Activated naive CD8-positive, alpha-beta T cell treated with anti-CD3 and anti-CD28 coated beads, Interleukin-2, amount 50 U/mL, for 24 hours (primary cell): Measurements from ENCODE around the gene HTT-AS.
"Not testable (repeated sequence)": the region's sequence is repeated elsewhere in the genome, so short reads cannot be mapped to it uniquely, and the experiment has no call there.

Source experiments
- ATAC-seq: fragments of 150-1000 bp; cut with Tn5 transposase; one replicate; pipeline ENCODE4 v1.10.0; 2021
- DNase-seq: peaks from one replicate; pipeline ENCODE4 v3.0.0; 2021
- H3K27ac Mint-ChIP-seq: one replicate; pipeline ENCODE4 v1.8.0; 2021; ENCODE audit warnings: mild to moderate bottlenecking, mixed read lengths
- H3K27me3 Mint-ChIP-seq: one replicate; pipeline ENCODE4 v1.8.0; 2021; ENCODE audit warnings: mixed read lengths
- H3K36me3 Mint-ChIP-seq: one replicate; pipeline ENCODE4 v1.8.0; 2021; ENCODE audit warnings: low read depth, mixed read lengths
- H3K4me1 Mint-ChIP-seq: one replicate; pipeline ENCODE4 v1.8.0; 2021; ENCODE audit warnings: mixed read lengths
- H3K4me3 Mint-ChIP-seq: one replicate; pipeline ENCODE4 v1.8.0; 2021; ENCODE audit warnings: mild to moderate bottlenecking, moderate library complexity, mixed read lengths
- H3K9me3 Mint-ChIP-seq: one replicate; pipeline ENCODE4 v1.8.0; 2021; ENCODE audit warnings: mixed read lengths

HTT-AS gene

DNA sequence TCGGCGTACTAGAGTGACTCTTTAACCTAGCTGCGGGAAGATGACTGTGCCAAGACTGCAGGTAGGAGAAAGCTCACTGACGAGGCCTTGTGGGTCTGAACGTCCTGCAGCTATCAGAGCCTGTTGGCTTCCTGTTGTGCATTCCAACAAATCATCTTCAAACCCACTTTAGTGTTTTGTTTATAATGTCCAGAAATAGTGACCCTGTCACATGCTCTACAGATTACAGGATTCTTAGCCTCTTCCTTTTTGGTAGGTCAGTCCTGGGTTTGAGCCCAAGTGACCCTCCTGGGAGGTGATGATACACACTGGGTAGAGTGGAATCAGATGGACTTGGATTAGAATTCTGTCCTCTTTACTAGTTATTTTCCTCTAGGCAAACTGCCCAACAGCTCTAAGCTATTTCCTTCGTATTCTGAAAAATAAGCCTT is 33.4 kb upstream of the HTT-AS start:
- Mint-ChIP-seq H3K9me3 (no peaks in the 10 kb centered on the region), H3K27ac (no peak overlapping the region), H3K36me3 (peaks cover 35% of the 10 kb centered on the region), H3K27me3 (no peaks in the 10 kb centered on the region), H3K4me3 (no peak overlapping the region), H3K4me1 (peaks cover 13% of the 10 kb centered on the region)
- ATAC-seq (no peak), DNase-seq (no peak)

DNA sequence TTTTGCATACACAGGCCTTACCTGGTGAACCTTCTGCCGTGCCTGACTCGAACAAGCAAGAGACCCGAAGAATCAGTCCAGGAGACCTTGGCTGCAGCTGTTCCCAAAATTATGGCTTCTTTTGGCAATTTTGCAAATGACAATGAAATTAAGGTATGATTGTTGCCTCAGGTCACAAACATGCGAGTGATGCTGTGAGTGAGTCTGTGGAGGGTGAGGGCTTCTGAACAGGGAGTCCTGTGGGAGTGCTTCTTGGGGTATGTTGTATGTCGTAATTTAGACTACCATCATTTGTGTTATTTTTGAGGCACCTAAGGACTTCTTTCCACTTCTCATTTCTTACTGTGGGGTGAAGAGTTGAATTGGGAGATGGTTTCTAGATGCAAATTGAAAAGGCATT is 32.9 kb upstream of the HTT-AS start:
- peaks cover 34% of the 10 kb centered on the region for H3K36me3 Mint-ChIP-seq

DNA sequence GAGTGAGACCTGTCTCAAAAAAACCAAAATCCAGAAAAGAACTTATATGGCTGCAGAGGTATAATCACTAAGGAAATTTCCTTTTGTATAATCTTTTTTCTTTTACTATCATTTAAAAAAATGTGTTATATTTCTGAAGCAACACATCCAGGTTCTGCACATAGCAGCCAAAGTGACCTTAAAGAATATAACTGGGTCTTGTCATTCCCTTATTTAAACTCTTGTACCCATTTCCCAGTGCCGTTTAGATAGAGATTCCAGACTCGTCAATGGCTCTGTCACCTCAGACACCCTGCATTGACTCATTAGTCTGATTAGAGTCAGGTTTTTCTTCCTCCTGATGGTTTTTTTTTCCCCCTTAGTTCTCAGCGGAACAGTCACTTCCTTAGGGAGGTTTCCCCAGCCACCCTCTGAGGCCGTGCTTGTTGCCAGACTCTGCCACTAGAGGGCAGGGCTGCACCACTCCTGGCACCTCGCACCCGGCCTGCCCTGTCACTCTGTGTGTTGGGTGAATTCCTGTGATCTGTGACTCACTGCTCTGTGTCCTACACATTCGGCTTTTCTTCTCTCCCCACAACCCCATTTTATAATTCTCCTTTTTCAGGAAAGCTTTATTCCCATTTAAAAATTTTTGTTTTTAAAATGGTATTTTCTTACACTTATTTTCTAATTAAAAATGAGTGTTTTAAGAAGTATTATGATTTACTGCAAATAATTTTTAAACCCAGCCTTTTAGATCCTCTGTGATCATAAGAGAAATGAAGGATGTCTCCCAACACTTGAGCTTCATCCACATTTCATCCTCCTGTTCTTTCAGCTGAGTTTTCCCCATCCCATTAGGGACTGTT is 32.2 kb upstream of the HTT-AS start:
- Mint-ChIP-seq H3K9me3 (no peaks in the 10 kb centered on the region), H3K27ac (peak overlapping the region; percentile 37), H3K4me1 (peaks cover 13% of the 10 kb centered on the region), H3K27me3 (no peaks in the 10 kb centered on the region), H3K4me3 (no peak overlapping the region), H3K36me3 (peaks cover 31% of the 10 kb centered on the region)
- ATAC-seq (peak; percentile 100), DNase-seq (peak; percentile 93)

More for the DNA sequence above, 32.9 kb upstream of the HTT-AS start:
- H3K4me1 Mint-ChIP-seq = peaks cover 13% of the 10 kb centered on the region
- H3K27me3 Mint-ChIP-seq = no peaks in the 10 kb centered on the region
- H3K9me3 Mint-ChIP-seq = no peaks in the 10 kb centered on the region
- no peak overlapping the region for H3K27ac Mint-ChIP-seq
- DNase-seq = no peak
- ATAC-seq = no peak
- no peak overlapping the region for H3K4me3 Mint-ChIP-seq

DNA sequence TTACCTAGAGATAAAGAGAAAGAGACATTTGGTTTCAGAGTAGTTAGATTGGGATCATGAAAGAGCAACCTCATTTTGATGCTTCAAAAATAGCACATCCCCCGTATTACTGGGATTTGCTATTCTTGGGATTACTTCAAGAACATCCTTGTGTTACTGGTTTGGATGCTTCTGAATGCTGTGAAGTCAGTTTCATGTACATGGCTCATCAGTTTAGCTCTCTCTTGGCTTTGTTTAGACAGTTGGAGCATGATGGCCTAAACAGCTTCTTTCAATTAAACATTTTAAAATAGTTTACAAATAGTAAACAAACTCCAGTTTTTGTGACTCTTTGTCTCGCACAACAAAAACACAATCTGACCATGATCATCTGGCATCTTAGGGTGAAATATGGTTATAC is 24.0 kb upstream of the HTT-AS start:
- Mint-ChIP-seq H3K9me3 (no peaks in the 10 kb centered on the region), H3K27me3 (no peaks in the 10 kb centered on the region), H3K4me1 (no peaks in the 10 kb centered on the region), H3K4me3 (no peak overlapping the region), H3K36me3 (peaks cover 17% of the 10 kb centered on the region), H3K27ac (no peak overlapping the region)
- no peak for DNase-seq
- ATAC-seq = no peak

DNA sequence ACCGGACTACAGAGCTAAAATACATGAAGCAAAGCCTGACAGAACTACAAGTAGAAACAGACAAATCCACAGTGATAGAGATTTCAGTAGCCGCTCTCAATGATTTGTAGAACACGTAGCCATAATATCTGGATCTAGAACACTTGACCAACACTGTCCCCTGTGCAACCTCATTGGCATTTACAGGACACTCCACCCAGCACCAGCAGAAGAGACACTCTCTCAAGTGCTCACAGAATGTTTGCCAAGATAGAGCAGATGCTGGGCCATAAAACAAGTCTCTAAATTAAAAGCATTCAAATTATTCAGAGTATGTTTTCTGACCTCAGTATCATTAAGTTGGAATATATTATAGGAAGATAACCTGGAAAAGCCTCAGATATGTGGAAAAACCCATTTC is 21.9 kb upstream of the HTT-AS start:
- Mint-ChIP-seq H3K4me3 (no peak overlapping the region), H3K27ac (no peak overlapping the region), H3K9me3 (no peaks in the 10 kb centered on the region), H3K36me3 (peaks cover 26% of the 10 kb centered on the region), H3K4me1 (peaks cover 4% of the 10 kb centered on the region), H3K27me3 (no peaks in the 10 kb centered on the region)
- no peak for DNase-seq
- ATAC-seq = no peak

DNA sequence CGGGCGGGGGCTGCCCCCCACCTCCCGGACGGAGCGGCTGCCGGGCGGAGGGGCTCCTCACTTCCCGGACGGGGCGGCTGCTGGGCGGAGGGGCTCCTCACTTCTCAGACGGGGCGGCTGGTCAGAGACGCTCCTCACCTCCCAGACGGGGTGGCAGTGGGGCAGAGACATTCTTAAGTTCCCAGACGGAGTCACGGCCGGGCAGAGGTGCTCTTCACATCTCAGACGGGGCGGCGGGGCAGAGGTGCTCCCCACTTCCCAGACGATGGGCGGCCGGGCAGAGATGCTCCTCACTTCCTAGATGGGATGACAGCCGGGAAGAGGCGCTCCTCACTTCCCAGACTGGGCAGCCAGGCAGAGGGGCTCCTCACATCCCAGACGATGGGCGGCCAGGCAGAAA is 20.4 kb upstream of the HTT-AS start:
- H3K4me3 Mint-ChIP-seq, H3K27me3 Mint-ChIP-seq, H3K4me1 Mint-ChIP-seq, H3K9me3 Mint-ChIP-seq, DNase-seq, ATAC-seq, H3K27ac Mint-ChIP-seq: not testable (repeated sequence)
- peaks cover 27% of the 10 kb centered on the region for H3K36me3 Mint-ChIP-seq

DNA sequence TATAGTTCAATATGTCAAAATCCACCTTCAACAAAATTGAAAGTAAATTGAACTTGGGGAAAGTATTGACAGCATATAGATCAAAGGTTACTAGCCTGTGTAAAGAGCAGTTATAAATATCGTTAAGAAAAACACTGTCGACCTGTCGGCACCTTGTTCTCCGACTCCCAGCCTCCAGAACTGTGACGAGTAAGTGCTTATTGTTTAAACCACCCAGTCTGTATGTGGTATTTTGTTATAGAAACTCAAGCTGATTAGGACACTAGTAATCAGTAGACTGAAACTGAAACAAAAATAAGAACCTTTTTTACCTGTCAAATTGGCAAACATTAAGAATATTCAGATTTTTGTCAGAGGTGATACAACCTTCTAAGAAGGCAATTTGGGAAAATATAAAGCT is 17.1 kb upstream of the HTT-AS start:
- Mint-ChIP-seq H3K4me3 (no peak overlapping the region), H3K27me3 (no peaks in the 10 kb centered on the region), H3K36me3 (peaks cover 31% of the 10 kb centered on the region), H3K27ac (no peak overlapping the region), H3K4me1 (peaks cover 12% of the 10 kb centered on the region), H3K9me3 (no peaks in the 10 kb centered on the region)
- no peak for DNase-seq
- ATAC-seq = no peak

DNA sequence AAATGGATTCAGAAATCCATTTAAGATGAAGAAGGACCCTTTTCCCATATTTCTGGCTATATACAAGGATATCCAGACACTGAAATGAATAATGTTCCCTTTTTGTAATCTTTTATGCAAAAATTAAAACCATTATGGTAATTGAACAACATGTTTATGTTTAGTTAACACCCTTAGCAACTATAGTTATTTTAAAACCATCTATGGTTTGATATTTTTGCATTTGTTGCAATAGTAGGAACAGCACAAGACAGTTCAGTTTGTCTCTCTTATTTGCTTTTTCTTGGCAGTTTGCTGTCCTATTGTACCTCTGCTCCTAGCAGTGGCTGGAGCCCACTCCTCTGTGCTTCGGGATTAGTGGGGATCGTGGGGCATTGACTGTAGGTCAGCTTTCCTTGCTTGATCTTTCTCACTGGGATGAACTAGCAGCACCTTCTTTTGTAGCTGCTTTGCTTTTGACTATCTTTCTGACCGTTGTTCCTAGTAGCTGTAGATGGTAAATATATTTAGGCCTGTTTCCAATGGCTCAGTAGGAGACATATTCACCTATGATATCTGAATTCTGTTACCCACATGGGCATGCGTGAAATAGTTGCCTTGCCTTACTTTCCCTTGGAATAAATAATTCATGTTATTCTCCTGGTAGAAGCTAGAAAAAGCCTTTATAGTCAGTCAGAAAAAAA is 12.9 kb upstream of the HTT-AS start:
- no peaks in the 10 kb centered on the region for H3K9me3 Mint-ChIP-seq
- no peaks in the 10 kb centered on the region for H3K27me3 Mint-ChIP-seq
- ATAC-seq = no peak
- H3K27ac Mint-ChIP-seq = no peak overlapping the region
- H3K36me3 Mint-ChIP-seq = peaks cover 21% of the 10 kb centered on the region
- H3K4me1 Mint-ChIP-seq = peaks cover 49% of the 10 kb centered on the region
- no peak for DNase-seq
- H3K4me3 Mint-ChIP-seq = no peak overlapping the region

DNA sequence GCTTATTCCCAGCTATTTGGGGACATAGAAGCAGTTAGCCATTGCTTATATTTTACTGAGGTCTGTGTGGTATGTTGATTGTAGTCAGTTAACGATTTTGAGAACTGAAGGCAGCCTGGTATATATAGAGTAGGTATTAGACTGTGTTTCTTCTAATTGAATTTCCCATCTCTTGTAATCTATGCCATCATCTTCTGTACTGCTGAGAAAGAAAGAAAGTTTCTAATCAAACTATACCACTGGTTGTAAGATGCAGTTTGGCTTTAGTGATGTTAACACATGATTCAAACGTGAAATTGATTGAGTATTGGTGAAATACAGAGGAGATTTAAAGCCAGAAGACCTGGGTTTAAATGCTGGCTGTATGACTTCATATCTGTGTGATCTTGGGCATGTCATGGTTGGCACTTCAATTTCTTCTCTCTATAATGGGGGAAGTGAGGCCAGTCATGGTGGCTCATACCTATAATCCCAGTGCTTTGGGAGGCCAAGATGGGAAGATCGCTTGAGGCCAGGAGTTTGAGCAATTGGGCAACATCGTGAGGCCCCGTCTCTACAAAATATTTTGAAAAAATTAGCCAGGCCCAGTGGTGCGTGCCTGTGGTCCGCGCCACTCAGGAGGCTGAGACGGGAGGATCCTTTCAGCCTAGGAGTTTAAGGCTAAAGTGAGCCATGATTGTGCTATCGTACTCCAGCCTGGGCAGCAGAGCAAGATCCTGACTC is 11.8 kb upstream of the HTT-AS start:
- no peak overlapping the region for H3K4me3 Mint-ChIP-seq
- H3K4me1 Mint-ChIP-seq = peaks cover 52% of the 10 kb centered on the region
- H3K36me3 Mint-ChIP-seq = peaks cover 18% of the 10 kb centered on the region
- no peaks in the 10 kb centered on the region for H3K27me3 Mint-ChIP-seq
- H3K9me3 Mint-ChIP-seq = no peaks in the 10 kb centered on the region
- peak overlapping the region; percentile 75 for H3K27ac Mint-ChIP-seq
- no peak for DNase-seq
- ATAC-seq = no peak

DNA sequence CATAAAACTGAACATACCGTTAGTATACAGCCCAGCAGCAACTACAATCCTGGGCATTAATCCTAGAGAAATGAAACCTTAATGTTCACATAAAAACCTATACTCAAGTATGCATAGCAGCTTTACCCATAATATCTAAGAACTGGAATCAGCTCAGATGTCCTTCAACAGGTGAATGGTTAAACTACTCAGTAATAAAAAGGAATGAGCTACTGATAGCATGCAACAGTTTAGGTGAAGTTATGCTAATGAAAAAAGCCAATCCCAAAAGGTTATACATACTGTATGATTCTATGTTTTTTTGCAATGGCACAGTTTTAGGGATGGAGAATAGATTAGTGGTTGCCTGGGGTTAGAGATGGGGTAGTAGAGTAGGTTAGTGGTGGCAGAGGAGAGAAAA is 9.4 kb upstream of the HTT-AS start:
- Mint-ChIP-seq H3K36me3 (peaks cover 14% of the 10 kb centered on the region), H3K27ac (peak overlapping the region; percentile 49), H3K9me3 (no peaks in the 10 kb centered on the region), H3K4me3 (no peak overlapping the region), H3K27me3 (no peaks in the 10 kb centered on the region), H3K4me1 (peaks cover 62% of the 10 kb centered on the region)
- no peak for DNase-seq
- ATAC-seq = peak; percentile 50

DNA sequence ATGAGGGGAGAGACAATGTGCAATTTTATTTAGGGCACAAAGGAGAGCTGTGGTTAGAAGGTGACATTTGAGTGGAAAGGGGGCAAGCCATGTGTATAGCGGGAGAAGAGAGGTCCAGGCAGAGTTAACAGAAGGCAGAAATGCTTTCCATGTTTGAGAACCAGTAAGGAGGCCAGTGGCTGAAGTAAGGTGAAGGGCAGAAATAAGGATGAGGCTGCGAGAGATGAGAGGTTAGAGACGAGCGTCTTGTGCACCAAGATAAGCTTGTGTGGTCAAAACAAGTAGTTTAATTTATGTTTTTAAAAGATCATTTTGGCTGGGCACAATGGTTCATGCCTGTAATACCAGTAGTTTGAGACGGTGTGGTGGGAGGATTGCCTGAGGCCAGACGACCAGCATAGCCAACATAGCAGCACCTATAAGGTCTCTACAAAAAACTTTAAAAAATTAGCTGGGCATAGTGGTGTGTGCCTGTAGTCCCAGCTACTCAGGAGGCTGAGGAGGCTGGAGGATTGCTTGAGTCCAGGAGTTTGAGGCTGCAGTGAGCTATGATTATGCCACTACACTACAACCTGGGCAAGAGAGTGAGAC is 8.7 kb upstream of the HTT-AS start:
- H3K4me3 Mint-ChIP-seq = no peak overlapping the region
- DNase-seq = no peak
- no peak overlapping the region for H3K27ac Mint-ChIP-seq
- H3K4me1 Mint-ChIP-seq = peaks cover 65% of the 10 kb centered on the region
- peaks cover 11% of the 10 kb centered on the region for H3K36me3 Mint-ChIP-seq
- no peak for ATAC-seq
- no peaks in the 10 kb centered on the region for H3K27me3 Mint-ChIP-seq
- no peaks in the 10 kb centered on the region for H3K9me3 Mint-ChIP-seq

DNA sequence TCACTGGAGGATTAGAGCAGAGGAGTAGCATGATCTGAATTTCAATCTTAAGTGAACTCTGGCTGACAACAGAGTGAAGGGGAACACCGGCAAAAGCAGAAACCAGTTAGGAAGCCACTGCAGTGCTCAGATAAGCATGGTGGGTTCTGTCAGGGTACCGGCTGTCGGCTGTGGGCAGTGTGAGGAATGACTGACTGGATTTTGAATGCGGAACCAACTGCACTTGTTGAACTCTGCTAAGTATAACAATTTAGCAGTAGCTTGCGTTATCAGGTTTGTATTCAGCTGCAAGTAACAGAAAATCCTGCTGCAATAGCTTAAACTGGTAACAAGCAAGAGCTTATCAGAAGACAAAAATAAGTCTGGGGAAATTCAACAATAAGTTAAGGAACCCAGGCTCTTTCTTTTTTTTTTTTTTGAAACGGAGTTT is 5.4 kb upstream of the HTT-AS start:
- Mint-ChIP-seq H3K27ac (peak overlapping the region; percentile 63), H3K4me1 (peaks cover 68% of the 10 kb centered on the region), H3K4me3 (no peak overlapping the region), H3K27me3 (no peaks in the 10 kb centered on the region), H3K9me3 (no peaks in the 10 kb centered on the region), H3K36me3 (peaks cover 10% of the 10 kb centered on the region)
- no peak for ATAC-seq
- DNase-seq = no peak

DNA sequence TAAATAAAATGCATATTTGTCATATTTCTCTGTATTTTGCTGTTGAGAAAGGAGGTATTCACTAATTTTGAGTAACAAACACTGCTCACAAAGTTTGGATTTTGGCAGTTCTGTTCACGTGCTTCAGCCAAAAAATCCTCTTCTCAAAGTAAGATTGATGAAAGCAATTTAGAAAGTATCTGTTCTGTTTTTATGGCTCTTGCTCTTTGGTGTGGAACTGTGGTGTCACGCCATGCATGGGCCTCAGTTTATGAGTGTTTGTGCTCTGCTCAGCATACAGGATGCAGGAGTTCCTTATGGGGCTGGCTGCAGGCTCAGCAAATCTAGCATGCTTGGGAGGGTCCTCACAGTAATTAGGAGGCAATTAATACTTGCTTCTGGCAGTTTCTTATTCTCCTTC is 3.5 kb upstream of the HTT-AS start:
- Mint-ChIP-seq H3K27ac (peak overlapping the region; percentile 68), H3K4me3 (peak overlapping the region; percentile 52), H3K9me3 (no peaks in the 10 kb centered on the region), H3K4me1 (peaks cover 52% of the 10 kb centered on the region), H3K36me3 (peaks cover 4% of the 10 kb centered on the region), H3K27me3 (no peaks in the 10 kb centered on the region)
- DNase-seq (no peak), ATAC-seq (no peak)

DNA sequence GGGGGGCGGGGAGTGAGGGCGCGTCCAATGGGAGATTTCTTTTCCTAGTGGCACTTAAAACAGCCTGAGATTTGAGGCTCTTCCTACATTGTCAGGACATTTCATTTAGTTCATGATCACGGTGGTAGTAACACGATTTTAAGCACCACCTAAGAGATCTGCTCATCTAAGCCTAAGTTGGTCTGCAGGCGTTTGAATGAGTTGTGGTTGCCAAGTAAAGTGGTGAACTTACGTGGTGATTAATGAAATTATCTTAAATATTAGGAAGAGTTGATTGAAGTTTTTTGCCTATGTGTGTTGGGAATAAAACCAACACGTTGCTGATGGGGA is 1.3 kb upstream of the HTT-AS start:
- ATAC-seq = no peak
- peaks cover 4% of the 10 kb centered on the region for H3K36me3 Mint-ChIP-seq
- no peak for DNase-seq
- H3K4me3 Mint-ChIP-seq = peak overlapping the region; percentile 91
- peaks cover 36% of the 10 kb centered on the region for H3K4me1 Mint-ChIP-seq
- H3K27ac Mint-ChIP-seq = peak overlapping the region; percentile 84
- H3K27me3 Mint-ChIP-seq = no peaks in the 10 kb centered on the region
- no peaks in the 10 kb centered on the region for H3K9me3 Mint-ChIP-seq
